Cardiac muscle cell (in vitro differentiated cells and primary cell): ENCODE results near the gene ARF4. TPM values are rescaled to one million over a fixed set of nuclear protein-coding genes. Genes with fewer than 3 reads are reported as not detected.

Experiments
- DNase-seq, 2 donors: peaks; one replicate each; pipeline versions ENCODE4 v3.0.0 to v3.0.0-alpha.2; 2010 to 2017; ENCODE audit warnings: low read depth in 1 of 2, low spot score in 1 of 2
- H3K27ac ChIP-seq: fragments of 200-600 bp; sonication (generic); 2 replicates; pipeline ENCODE4 v1.5.1; 2016
- H3K27me3 ChIP-seq: fragments of 200-600 bp; sonication (generic); 2 replicates; pipeline ENCODE4 v1.6.0; 2016; ENCODE audit warnings: control low read depth
- H3K36me3 ChIP-seq: fragments of 200-600 bp; sonication (generic); 2 replicates; pipeline ENCODE4 v1.5.1; 2016; ENCODE audit warnings: control low read depth
- H3K4me1 ChIP-seq: fragments of 200-600 bp; sonication (generic); 2 replicates; pipeline ENCODE4 v1.8.1; 2017; ENCODE audit warnings: low read depth, mild to moderate bottlenecking, mixed run types
- H3K4me3 ChIP-seq: fragments of 200-600 bp; sonication (generic); 2 replicates; pipeline ENCODE4 v1.5.1; 2016; ENCODE audit warnings: mild to moderate bottlenecking
- H3K9me3 ChIP-seq: fragments of 200-600 bp; sonication (generic); 2 replicates; pipeline ENCODE4 v1.5.1; 2017; ENCODE audit warnings: low read depth, mild to moderate bottlenecking, control low read depth
- polyA plus RNA-seq: library from polyadenylated mRNA; unstranded; fragments of >200 nt; fragmentation: Nextera tagmentation; extraction: Ambion mirVana; gene quantifications from 2 replicates; pipeline ENCODE4 v1.2.1, GENCODE V29; 2016
- total RNA-seq: library from RNA; depleted of rRNA; stranded (reverse); fragments of >200 nt; gene quantifications from 2 replicates; pipeline ENCODE4 v1.2.3, GENCODE V29; 2016
- TF ChIP-seq, protein P1 (sequence below): IDR thresholded peaks from 2 replicates; pipeline ENCODE4 v1.5.1; 2012; ENCODE audit warnings: low read depth, mild to moderate bottlenecking, low read length

Gene ARF4
- total and polyA plus RNA-seq, 2 experiments from 2014 or later = 70.7 to 248 TPM

DNA sequence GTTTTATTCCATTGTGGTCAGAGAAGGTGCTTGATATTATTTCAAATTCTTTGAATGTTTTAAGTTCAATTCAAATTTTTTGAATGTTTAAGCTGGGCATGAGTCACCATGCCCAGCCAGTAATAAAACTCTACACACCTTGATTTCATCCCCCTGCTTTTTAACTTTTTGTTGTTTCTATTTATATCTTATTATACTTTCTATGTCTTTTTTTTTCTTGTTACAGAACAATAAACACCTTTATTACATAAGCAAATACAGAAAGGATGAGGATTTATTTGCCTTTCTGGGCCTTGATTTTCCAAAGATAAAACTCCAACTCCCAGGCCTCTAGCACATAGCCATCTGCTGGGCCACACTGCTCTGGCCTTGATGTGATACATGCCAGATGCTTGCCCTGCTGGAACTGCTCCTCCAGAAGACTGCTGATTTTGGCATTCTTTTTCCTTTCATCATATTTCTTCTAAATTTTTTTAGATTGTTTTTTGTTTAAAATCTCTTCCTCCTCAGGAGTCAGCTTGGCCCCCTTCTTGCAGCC is 67.0 kb downstream of the ARF4 start:
- H3K27ac ChIP-seq = no peak overlapping the region
- no peaks in the 10 kb centered on the region for H3K9me3 ChIP-seq
- no peak for DNase-seq
- TF ChIP-seq, protein P1, sequence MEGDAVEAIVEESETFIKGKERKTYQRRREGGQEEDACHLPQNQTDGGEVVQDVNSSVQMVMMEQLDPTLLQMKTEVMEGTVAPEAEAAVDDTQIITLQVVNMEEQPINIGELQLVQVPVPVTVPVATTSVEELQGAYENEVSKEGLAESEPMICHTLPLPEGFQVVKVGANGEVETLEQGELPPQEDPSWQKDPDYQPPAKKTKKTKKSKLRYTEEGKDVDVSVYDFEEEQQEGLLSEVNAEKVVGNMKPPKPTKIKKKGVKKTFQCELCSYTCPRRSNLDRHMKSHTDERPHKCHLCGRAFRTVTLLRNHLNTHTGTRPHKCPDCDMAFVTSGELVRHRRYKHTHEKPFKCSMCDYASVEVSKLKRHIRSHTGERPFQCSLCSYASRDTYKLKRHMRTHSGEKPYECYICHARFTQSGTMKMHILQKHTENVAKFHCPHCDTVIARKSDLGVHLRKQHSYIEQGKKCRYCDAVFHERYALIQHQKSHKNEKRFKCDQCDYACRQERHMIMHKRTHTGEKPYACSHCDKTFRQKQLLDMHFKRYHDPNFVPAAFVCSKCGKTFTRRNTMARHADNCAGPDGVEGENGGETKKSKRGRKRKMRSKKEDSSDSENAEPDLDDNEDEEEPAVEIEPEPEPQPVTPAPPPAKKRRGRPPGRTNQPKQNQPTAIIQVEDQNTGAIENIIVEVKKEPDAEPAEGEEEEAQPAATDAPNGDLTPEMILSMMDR = no peak
- no peaks in the 10 kb centered on the region for H3K36me3 ChIP-seq
- H3K27me3 ChIP-seq = no peaks in the 10 kb centered on the region
- H3K4me3 ChIP-seq = no peak overlapping the region
- no peaks in the 10 kb centered on the region for H3K4me1 ChIP-seq

Other genes with a start within 250 kb of the ARF4 start
- 0.53 and 0.57 TPM in 2 replicates for gene DNAH12, start 53.0 kb downstream of the ARF4 start, total RNA-seq
- 0.65 and 0.71 TPM in 2 replicates for gene DNAH12, start 53.0 kb downstream of the ARF4 start, polyA plus RNA-seq
- gene PDE12, start 41.1 kb downstream of the ARF4 start, total RNA-seq = 7.4 and 10.2 TPM in 2 replicates
- gene PDE12, start 41.1 kb downstream of the ARF4 start, polyA plus RNA-seq = 3.7 and 7.3 TPM in 2 replicates
- 10.4 and 13.8 TPM in 2 replicates for gene DENND6A, start 95.7 kb upstream of the ARF4 start, total RNA-seq
- 10.6 and 18.9 TPM in 2 replicates for gene DENND6A, start 95.7 kb upstream of the ARF4 start, polyA plus RNA-seq
- gene SLMAP, start 159.0 kb upstream of the ARF4 start, total RNA-seq = 35.8 and 45.2 TPM in 2 replicates
- gene SLMAP, start 159.0 kb upstream of the ARF4 start, polyA plus RNA-seq = 28.4 and 35.6 TPM in 2 replicates